K562 (cell line): ENCODE results near the gene SLIT1. TPM values are rescaled to one million over a fixed set of nuclear protein-coding genes. Genes with fewer than 3 reads are reported as not detected.

Experiments used
- ATAC-seq: fragments of 200-7000 bp; cut with Tn5 transposase; 3 replicates; pipeline ENCODE4 v1.9.1; 2020; ENCODE audit warnings: moderate library complexity
- BruUV-seq: library from RNA; stranded (reverse); fragments of 400-500 nt; replicated peaks from 2 replicates; lab custom pipeline; 2021; lab: Mats Ljungman, UMichigan
- CTCF ChIA-PET: fragments of 300-600 bp; formaldehyde crosslinking; extraction: SDS; loops from one replicate; lab custom pipeline; 2021; ENCODE audit warnings: low intra/inter-chr PET ratio; lab: Yijun Ruan, JAX
- POLR2A ChIA-PET: fragments of 300-600, 350-650 bp; sonication (Branson Sonifier 250); formaldehyde crosslinking; extraction: SDS; loops from one replicate; lab custom pipeline; 2021; ENCODE audit warnings: antibody characterized with exemption, inconsistent platforms; lab: Yijun Ruan, JAX
- DNase-seq, 4 experiments: peaks; one replicate each; pipeline versions ENCODE4 v3.0.0 to v3.0.0-alpha.2; 2011 to 2018; ENCODE audit warnings: low spot score in 3 of 4, mixed read lengths in 3 of 4; ENCODE audit errors: extremely low read depth in 1 of 4
- FAIRE-seq: peaks from 2 replicates; lab custom pipeline; 2011; peaks lifted over from hg19 to GRCh38; lab: Jason Lieb, UNC
- H2AFZ ChIP-seq: 2 replicates; pipeline ENCODE4 v1.6.0; 2011; ENCODE audit warnings: low read depth, low read length, control low read depth, inconsistent platforms
- H3K27ac ChIP-seq: fragments of 200-600 bp; 3 replicates; pipeline ENCODE4 v1.8.0; 2011; ENCODE audit warnings: low read depth, mild to moderate bottlenecking, control low read depth, inconsistent platforms, low read length, moderate library complexity, mixed read lengths; ENCODE audit errors: extremely low read depth
- H3K27me3 ChIP-seq, 2 experiments: fragments of 300-600 bp in 1 of 2; 2 replicates in 1 of 2; 3 replicates in 1 of 2; pipeline versions ENCODE4 v1.6.0 to v1.8.0; 2011; ENCODE audit warnings: inconsistent platforms in 2 of 2, low read length in 2 of 2, mild to moderate bottlenecking in 1 of 2, mixed read lengths in 1 of 2, moderate library complexity in 1 of 2; ENCODE audit not compliant: control insufficient read depth in 2 of 2, insufficient read depth in 2 of 2
- H3K36me3 ChIP-seq: fragments of 300-600 bp; 3 replicates; pipeline ENCODE4 v1.8.0; 2011; ENCODE audit warnings: mild to moderate bottlenecking, low read length, inconsistent platforms; ENCODE audit not compliant: control insufficient read depth, insufficient read depth
- H3K4me1 ChIP-seq, 2 experiments: fragments of 200-600 bp in 1 of 2; replicated peaks in 1 of 2; 2 replicates in 1 of 2; 3 replicates in 1 of 2; pipeline versions ENCODE4 v1.5.1 to v1.8.0; 2011; ENCODE audit warnings: inconsistent platforms in 2 of 2, low read length in 2 of 2, mild to moderate bottlenecking in 1 of 2, mixed read lengths in 1 of 2, moderate library complexity in 1 of 2; ENCODE audit not compliant: control insufficient read depth in 2 of 2, insufficient read depth in 2 of 2
- H3K4me2 ChIP-seq: 2 replicates; pipeline ENCODE4 v1.6.1; 2011; ENCODE audit warnings: low read length, control low read depth, inconsistent platforms, mixed read lengths; ENCODE audit not compliant: insufficient read depth
- H3K4me3 ChIP-seq: fragments of 200-600 bp; sonication (generic), shearing (Covaris generic); 2 replicates; pipeline ENCODE4 v1.5.1; 2016; ENCODE audit warnings: control low read depth, inconsistent platforms
- H3K79me2 ChIP-seq: fragments of 200-600 bp; 3 replicates; pipeline ENCODE4 v1.8.0; 2011; ENCODE audit warnings: low read length, inconsistent platforms; ENCODE audit not compliant: control insufficient read depth, insufficient read depth
- H3K9ac ChIP-seq, 2 experiments: 2 replicates each; pipeline versions ENCODE4 v1.6.0 to v1.6.1; 2011; ENCODE audit warnings: low read depth in 2 of 2, low read length in 2 of 2, control low read depth in 1 of 2, inconsistent platforms in 1 of 2, mild to moderate bottlenecking in 1 of 2, mixed read lengths in 1 of 2; ENCODE audit not compliant: insufficient read depth in 1 of 2
- H3K9me1 ChIP-seq: one replicate; pipeline ENCODE4 v1.6.0; 2011; ENCODE audit warnings: inconsistent platforms, mild to moderate bottlenecking, low read length, moderate library complexity; ENCODE audit not compliant: control insufficient read depth, insufficient read depth
- H3K9me3 ChIP-seq: replicated peaks from 2 replicates; pipeline ENCODE4 v1.5.1; 2011; ENCODE audit warnings: low read depth, low read length, inconsistent platforms; ENCODE audit not compliant: control insufficient read depth, insufficient read depth
- H4K20me1 ChIP-seq: replicated peaks from 2 replicates; pipeline ENCODE4 v1.6.1; 2011; ENCODE audit warnings: low read length, inconsistent platforms, mixed read lengths; ENCODE audit not compliant: control insufficient read depth, insufficient read depth
- BMI1 ChIP-seq: fragments of 150-350 bp; IDR thresholded peaks from 2 replicates; pipeline ENCODE4 v1.6.1; 2014; ENCODE audit warnings: low read length
- CBX5 ChIP-seq: IDR thresholded peaks from 2 replicates; pipeline ENCODE4 v1.6.1; 2014; ENCODE audit warnings: low read depth, borderline replicate concordance
- DPF2 ChIP-seq: fragments of 450-650 bp; IDR thresholded peaks from 2 replicates; pipeline ENCODE4 v1.6.1; 2016
- FUS ChIP-seq: fragments of 200-400 bp; formaldehyde crosslinking; optimal IDR thresholded peaks from 2 replicates; pipeline ENCODE3; 2017; ENCODE audit warnings: low read depth, low read length
- PHB2 ChIP-seq: fragments of 450-650 bp; IDR thresholded peaks from 2 replicates; pipeline ENCODE4 v1.6.1; 2017; ENCODE audit warnings: low read depth
- POU5F1 ChIP-seq: fragments of 150-350 bp; IDR thresholded peaks from 2 replicates; pipeline ENCODE4 v1.6.1; 2014; ENCODE audit warnings: borderline replicate concordance, low read length, low read depth, mild to moderate bottlenecking; ENCODE audit not compliant: partially characterized antibody
- RNF2 ChIP-seq: sonication (generic); IDR thresholded peaks from 2 replicates; pipeline ENCODE4 v1.6.1; 2016
- SREBF1 ChIP-seq: fragments of 150-350 bp; IDR thresholded peaks from 2 replicates; pipeline ENCODE4 v1.6.1; 2014; ENCODE audit warnings: antibody characterized with exemption, low read depth, low read length, borderline replicate concordance
- ZC3H11A ChIP-seq: IDR thresholded peaks from 2 replicates; pipeline ENCODE4 v1.6.1; 2012; ENCODE audit warnings: low read depth, low read length, improper control_type of control experiment
- ZNF124 ChIP-seq: sonication (generic); formaldehyde crosslinking; IDR thresholded peaks from 2 replicates; pipeline ENCODE4 v1.8.1; 2022; ENCODE audit warnings: missing genetic modification reagents
- ZZZ3 ChIP-seq: fragments of 450-650 bp; IDR thresholded peaks from 2 replicates; pipeline ENCODE4 v1.6.1; 2016; ENCODE audit warnings: antibody characterized with exemption, mild to moderate bottlenecking, moderate library complexity
- WGBS: fragments of 100-300 bp; shearing (Covaris generic); methylation state at CpG from one replicate; pipeline ENCODE4 v1.1.6; 2016; ENCODE audit warnings: low coverage, mixed read lengths; ENCODE audit not compliant: insufficient coverage; ENCODE audit errors: missing lambda C conversion rate; 5-methylcytosine and 5-hydroxymethylcytosine counted together
- in situ Hi-C: fragments of 300-500 bp; cut with MboI; formaldehyde crosslinking; loops from 4 replicates; pipeline ENCODE4 v1.15.0; 2018; ENCODE audit warnings: inconsistent platforms, mixed read lengths
- intact Hi-C: fragments of 100-400 bp; cut with micrococcal nuclease; formaldehyde crosslinking; loops from 2 replicates; pipeline ENCODE4 v1.14.2; 2022
- polyA plus RNA-seq, 8 experiments: library from polyadenylated mRNA; depleted of rRNA in 4 of 8; stranded (reverse) in 5 of 8; unstranded in 3 of 8; fragments of >200 nt; fragmentation: Nextera tagmentation in 2 of 8; fragmentation: Illumina TruSeq in 1 of 8; extraction: Ambion mirVana in 2 of 8; extraction: Trizol in 1 of 8; gene quantifications; 2 replicates each; pipeline versions ENCODE4 v1.2.1 to v1.2.3, GENCODE V29; 2011 to 2014; ENCODE audit warnings: inconsistent platforms in 1 of 8, missing spikeins in 1 of 8
- total RNA-seq, 7 experiments: library from RNA; depleted of rRNA in 6 of 7; stranded (reverse); fragments of >200 nt in 6 of 7; fragmentation: Illumina TruSeq in 2 of 7; extraction: Trizol in 2 of 7; gene quantifications; 2 replicates each; pipeline versions ENCODE4 v1.2.1 to v1.2.3, GENCODE V29; 2011 to 2021; ENCODE audit warnings: low replicate concordance in 1 of 7

SLIT1 gene
- total and polyA plus RNA-seq, 9 of the 15 experiments (the other 6 are each of a cell fraction or from before 2014, with no cell fraction given) = 0.01 to 0.11 (median 0.04) TPM; not detected in 3

DNA sequence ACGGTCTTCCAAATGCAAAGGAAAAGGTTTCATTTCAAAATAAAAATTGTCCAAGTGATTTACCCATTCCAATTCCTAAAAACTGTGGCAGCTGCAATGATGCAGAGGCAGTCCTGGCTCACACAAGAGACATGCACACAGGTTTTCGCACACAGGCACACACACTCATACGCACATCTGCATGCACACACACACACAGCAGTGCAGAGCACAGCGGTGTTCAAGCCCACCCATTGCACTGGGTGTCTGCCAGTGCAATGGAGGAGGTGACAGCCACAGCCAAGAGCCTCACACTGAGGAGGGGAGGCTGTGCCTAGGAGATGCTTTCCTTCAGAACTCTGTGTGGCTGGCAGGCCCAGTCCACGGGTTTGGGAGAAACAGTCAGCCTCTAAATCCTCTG lies 123.7 kb downstream of the SLIT1 start:
- Histone ChIP-seq H3K9me1 (no peaks in the 10 kb centered on the region), H3K9me3 (no peaks in the 10 kb centered on the region), H3K9ac (no peak overlapping the region), H4K20me1 (no peaks in the 10 kb centered on the region), H3K4me3 (no peak overlapping the region), H3K79me2 (no peaks in the 10 kb centered on the region), H2AFZ (no peak overlapping the region), H3K27ac (no peak overlapping the region), H3K27me3 (peaks cover 6 to 66% of the 10 kb centered on the region in 2 experiments), H3K4me1 (peaks cover 0 to 10% of the 10 kb centered on the region in 2 experiments; a peak in 2 of 5 replicates), H3K4me2 (no peak overlapping the region), H3K36me3 (no peaks in the 10 kb centered on the region)
- WGBS = 14% methylated on average over 5 of the region's 5 CpGs
- ATAC-seq (no peak), FAIRE-seq (no peak), DNase-seq (no peak)
- BruUV-seq = no TSS peak
- CTCF ChIA-PET = no interaction called here
- no peak for TF ChIP-seq BMI1
- TF ChIP-seq DPF2 = no peak
- no peak for TF ChIP-seq FUS
- no peak for TF ChIP-seq ZNF124 (CRISPR knock-in tag)
- no peak for TF ChIP-seq PHB2
- TF ChIP-seq RNF2 = no peak
- no peak for TF ChIP-seq ZC3H11A
- no peak for TF ChIP-seq CBX5
- no peak for TF ChIP-seq ZZZ3
- no peak for TF ChIP-seq SREBF1
- no peak for TF ChIP-seq POU5F1
- in situ Hi-C loops (no loop called here), intact Hi-C loops (no loop called here)
- POLR2A ChIA-PET = no interaction called here
